Endometrial microvascular endothelial cells (primary cell): Measurements from ENCODE around the gene GBGT1. TPM values are rescaled to one million over a fixed set of nuclear protein-coding genes. Genes with fewer than 3 reads are reported as not detected.

Experiments
- in situ Hi-C: cut with HindIII; loops from 2 replicates; pipeline ENCODE4 v1.10.0; 2017; ENCODE audit warnings: low sequenced_read_pairs, low pct_unique_long_range_greater_than_20kb; ENCODE audit errors: inconsistent ontology term
- total RNA-seq: library from RNA; depleted of rRNA; stranded (reverse); fragments of >200 nt; gene quantifications from one replicate; pipeline ENCODE4 v1.2.3, GENCODE V29; 2015; ENCODE audit errors: inconsistent ontology term

GBGT1 gene
- total RNA-seq, 1 donor from 2014 or later = 0.37 TPM

- in situ Hi-C loops = no loop called here
Measured at GRCh38 chr9:133147412-133148198, 16.1 kb downstream of the GBGT1 start.

- in situ Hi-C loops = no loop called here
Measured at GRCh38 chr9:133146746-133147411, 16.8 kb downstream of the GBGT1 start.

- in situ Hi-C loops = no loop called here
Measured at GRCh38 chr9:133144904-133145851, 18.5 kb downstream of the GBGT1 start.

GRCh38 chr9:133144142-133144903 is 19.4 kb downstream of the GBGT1 start:
- in situ Hi-C loops = no loop called here

- in situ Hi-C loops = no loop called here
Measured at GRCh38 chr9:133143639-133144141, 20.0 kb downstream of the GBGT1 start.

- in situ Hi-C loops = no loop called here
Measured at GRCh38 chr9:133142684-133143622, 20.8 kb downstream of the GBGT1 start.

GRCh38 chr9:133141833-133142595 is 21.7 kb downstream of the GBGT1 start:
- in situ Hi-C loops = no loop called here

GRCh38 chr9:133140606-133141005 is 23.1 kb downstream of the GBGT1 start:
- in situ Hi-C loops = no loop called here

- in situ Hi-C loops = no loop called here
Measured at GRCh38 chr9:133140174-133140505, 23.6 kb downstream of the GBGT1 start.

GRCh38 chr9:133139246-133140173 is 24.2 kb downstream of the GBGT1 start:
- in situ Hi-C loops = no loop called here

- in situ Hi-C loops = no loop called here
Measured at GRCh38 chr9:133137451-133138231, 26.1 kb downstream of the GBGT1 start.

GRCh38 chr9:133135146-133135745 is 28.5 kb downstream of the GBGT1 start:
- in situ Hi-C loops = no loop called here

- in situ Hi-C loops = no loop called here
Measured at GRCh38 chr9:133134388-133135145, 29.1 kb downstream of the GBGT1 start.

- in situ Hi-C loops = no loop called here
Measured at GRCh38 chr9:133133681-133134387, 29.9 kb downstream of the GBGT1 start.
